Stimulated activated CD4-positive, alpha-beta T cell treated with anti-CD3 and anti-CD28 coated beads, Interleukin-12 subunit alpha, Interleukin-12 subunit beta, amount 100 ng/mL, for 48 hours (primary cell): ENCODE results near the gene SNRPA.
"Not testable (repeated sequence)": the region's sequence is repeated elsewhere in the genome, so short reads cannot be mapped to it uniquely, and the experiment has no call there.

Experiments
- DNase-seq, 3 donors: peaks; one replicate each; pipeline ENCODE4 v3.0.0-alpha.2; 2020; ENCODE audit warnings: low read depth in 2 of 3, low spot score in 1 of 3

The SNRPA gene

DNA sequence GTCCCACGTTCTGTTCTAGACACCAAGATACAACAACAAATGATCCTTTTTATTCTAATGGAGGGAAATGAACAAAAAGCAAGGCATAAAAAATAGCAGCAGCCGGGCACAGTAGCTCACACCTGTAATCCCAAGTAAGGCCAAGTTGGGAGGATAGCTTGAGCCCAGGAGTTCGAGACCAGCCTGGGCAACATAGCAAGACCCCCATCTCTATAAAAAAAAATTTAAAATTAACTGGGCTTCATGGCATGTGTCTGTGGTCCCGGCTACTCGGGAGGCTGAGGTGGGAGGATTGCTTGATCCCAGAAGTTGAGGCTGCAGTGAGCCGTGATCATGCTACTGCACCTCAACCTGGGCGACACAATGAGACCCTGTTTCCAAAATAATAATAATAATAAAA, 25.4 kb downstream of the SNRPA start:
- no peak for DNase-seq

DNA sequence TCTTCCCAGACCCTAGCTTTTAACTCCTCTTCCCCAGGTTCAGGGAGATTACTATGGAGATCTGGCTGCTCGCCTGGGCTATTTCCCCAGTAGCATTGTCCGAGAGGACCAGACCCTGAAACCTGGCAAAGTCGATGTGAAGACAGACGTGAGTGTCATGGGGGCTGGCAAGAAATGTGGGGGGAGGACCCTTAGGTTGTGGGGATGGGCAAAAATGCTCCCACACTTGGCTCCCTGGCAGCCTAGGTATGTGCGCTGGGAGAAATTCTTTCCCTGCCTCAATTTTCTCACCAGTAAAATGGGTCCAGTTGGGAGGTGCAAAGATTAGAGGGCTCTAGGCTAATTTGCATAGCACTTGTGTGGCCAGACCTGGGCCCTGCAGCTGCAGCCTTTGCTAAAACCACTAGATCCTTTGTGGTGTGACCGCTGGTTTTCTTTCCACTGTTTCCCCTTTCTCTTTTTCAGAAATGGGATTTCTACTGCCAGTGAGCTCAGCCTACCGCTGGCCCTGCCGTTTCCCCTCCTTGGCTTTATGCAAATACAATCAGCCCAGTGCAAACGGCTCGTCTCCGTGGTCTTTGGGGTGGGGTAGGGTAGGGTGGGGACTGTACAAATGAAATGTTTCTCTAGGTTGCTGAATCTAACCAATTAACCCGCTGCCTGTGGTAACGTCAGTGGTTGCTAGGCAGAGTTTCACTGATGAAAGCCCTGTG, 26.1 kb downstream of the SNRPA start:
- peak; percentile 79 to 92 (median 89) for DNase-seq

DNA sequence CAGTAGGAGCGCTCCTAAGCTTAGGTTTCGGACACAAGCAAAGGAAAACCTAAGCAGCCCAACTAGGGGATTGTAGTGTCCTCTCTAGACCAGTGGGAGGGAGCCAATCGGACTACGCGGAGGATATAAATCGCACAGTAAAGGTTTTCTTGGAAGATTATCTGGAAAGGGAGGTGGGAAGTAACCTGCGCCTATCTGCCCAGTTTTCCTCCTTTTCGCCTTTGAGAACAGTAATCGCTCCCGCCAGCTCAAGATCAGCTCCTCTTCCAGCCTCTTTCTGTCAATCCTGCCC, 26.6 kb downstream of the SNRPA start:
- DNase-seq, result no peak

DNA sequence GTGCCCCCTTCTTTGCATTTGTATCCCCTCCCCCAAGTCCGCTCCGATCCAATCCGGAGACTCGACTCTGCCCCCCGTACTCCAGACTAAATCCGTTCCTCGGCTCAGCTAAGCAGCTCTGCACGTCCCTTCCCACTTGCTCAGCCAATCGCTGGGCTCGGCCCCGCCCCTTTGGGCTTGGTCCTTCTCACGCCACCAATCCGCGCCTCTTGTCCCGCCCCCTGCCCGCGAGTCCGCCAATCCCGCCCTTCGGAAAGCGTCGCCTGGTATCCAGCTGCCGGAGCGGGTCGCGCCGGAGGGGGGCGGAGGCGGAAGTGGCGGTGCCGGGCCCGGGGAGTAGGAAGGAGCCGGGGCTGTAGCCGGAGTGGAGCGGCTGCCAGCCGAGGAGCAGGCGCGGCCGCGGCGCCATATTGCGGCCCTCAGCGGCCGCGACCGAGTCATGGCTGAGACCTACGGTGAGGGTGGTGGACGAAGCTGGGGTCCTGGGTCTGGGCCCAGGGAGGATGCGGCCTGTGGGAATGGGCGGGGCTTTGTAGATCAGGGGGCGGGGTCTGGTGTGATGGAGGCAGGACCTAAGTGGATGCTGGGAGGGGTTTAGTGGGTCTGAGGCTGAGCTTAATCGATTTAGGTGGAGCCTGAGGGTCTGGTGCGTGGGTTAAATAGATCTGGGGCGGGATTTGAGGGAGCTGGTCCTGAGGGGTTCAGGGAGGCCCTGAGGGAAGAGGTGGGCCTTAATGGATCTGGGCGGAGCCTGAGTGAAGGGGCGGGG, 27.1 kb downstream of the SNRPA start, which contains the start of gene RAB4B:
Gene RAB4B (plus strand): TSS at position 311 of the 769 bp plus-strand sequence. CDS start 129 bp downstream, at position 440.
- DNase-seq, result peak; percentile 99 to 100 (median 100)

DNA sequence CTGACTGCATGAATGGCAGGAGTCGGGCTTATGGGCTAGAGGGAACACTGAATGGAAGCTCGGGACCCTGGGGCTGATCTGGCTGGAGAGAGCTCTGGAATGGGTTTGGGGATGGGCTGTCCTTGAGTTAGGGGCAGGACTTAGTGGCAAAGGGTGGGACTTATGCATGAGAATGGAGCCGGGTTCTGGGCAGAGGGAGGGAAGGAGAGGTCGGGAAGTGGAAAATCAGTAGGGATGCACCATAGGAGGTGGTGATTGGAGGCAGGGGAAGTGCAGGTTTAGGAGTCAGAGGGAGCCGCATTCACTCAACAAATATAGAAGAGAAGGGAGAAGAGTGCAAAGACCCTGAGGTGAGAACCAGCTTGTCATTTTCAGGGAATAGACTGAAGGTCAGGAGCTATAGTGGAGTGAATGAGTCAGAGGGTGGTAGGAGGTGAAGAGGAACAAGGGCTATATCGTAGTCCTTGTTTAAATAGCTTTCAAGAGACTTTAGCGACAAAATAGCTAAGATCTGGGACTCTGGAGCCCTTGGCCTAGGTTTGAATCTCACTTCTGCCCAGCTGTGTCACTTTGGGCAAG, 27.8 kb downstream of the SNRPA start:
- DNase-seq, result no peak

DNA sequence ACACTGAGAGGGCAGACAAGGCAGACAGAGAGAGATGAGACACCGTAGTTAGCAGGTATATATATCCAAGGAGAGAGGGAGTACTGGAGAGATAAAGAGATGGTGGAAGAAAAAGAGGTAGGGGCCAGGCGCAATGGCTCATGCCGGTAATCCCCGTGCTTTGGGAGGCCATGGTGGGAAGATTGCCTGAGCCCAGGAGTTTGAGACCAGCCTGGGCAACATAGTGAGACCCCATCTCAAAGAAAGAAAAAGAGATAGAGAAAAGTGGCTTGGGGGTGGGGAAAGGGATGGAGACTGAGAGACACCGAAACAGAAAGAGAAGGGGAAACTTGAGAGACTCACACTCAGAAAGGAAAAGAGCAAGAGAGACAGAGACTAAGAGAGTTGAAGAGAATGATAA, 29.6 kb downstream of the SNRPA start:
- DNase-seq, result no peak

DNA sequence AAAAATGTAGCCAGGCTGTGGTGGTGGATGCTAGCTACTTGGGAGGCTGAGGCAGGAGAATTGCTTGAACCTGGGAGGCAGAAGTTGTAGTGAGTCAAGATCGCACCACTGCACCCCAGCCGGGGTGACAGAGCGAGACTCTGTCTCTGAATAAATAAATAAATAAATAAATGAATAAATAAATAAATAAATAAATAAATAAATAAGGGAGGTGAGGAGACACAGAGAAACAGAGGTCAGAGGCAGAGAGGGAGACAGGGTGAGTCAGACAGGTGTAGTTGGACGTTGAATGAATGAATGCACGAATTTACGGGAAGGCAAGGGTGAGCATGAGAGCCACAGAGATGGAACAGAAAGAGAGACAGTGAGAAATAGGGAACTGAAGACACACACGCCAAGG, 30.1 kb downstream of the SNRPA start:
- DNase-seq, result no peak

GRCh38 chr19:40783711-40784110, 32.7 kb downstream of the SNRPA start:
- DNase-seq, result no peak

GRCh38 chr19:40784146-40784545, 33.1 kb downstream of the SNRPA start:
- not testable (repeated sequence) for DNase-seq

GRCh38 chr19:40785526-40785925, 34.5 kb downstream of the SNRPA start:
- DNase-seq, result no peak

GRCh38 chr19:40786060-40787037, 35.3 kb downstream of the SNRPA start:
- no peak for DNase-seq

- DNase-seq, result no peak
These were observed 40.3 kb downstream of the SNRPA start for GRCh38 chr19:40791349-40791748.

- no peak for DNase-seq
These were observed 41.0 kb downstream of the SNRPA start for GRCh38 chr19:40791996-40792395.

- no peak for DNase-seq
These were observed 46.4 kb downstream of the SNRPA start for GRCh38 chr19:40797166-40797962.

- peak; percentile 35 to 58 (median 51) for DNase-seq
These were observed 47.1 kb downstream of the SNRPA start for GRCh38 chr19:40797963-40798682.

DNA sequence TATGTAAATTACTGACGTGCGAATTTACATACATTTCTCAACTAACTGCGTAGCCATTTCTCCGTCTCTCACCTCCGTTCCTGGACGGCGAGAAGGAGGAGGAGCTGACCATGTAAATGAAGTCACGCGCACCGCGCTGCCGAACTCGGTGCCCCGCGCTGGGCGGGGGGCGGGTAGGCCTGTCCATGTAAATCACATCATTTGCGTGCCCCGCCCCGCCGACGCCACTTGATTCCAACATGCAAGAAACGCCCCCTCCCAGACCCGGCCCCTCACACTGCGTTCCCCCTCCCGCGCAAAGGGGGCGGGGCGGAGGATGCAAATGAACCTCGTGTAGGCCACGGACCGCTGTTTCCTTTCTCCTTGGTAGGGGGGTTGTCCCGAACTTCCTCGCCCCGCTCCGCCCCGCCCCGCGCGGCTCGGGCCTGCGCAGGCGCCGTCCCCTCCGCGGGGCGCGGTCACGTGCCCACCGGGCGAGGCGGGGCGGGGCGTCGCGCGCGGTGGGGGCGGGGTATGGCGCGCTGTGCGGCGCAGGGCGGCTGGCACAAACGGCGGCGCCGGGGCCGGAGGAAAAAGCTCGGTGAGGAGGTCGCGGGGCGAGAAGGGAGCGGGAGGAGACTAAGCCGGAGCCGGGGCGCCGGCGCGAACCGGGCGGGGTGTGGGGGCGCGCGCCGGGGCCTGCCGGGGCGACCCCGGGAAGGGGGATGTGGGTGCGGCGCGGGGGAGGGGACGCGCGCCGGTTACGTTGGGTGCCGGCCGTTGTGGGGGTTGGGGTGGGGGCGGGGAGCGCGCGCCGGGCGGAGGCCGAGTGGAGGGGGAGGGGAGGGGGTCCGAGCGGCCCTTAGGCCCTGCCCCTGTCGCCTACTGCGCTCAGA, 47.9 kb downstream of the SNRPA start, which contains the start of gene EGLN2:
Gene EGLN2 (plus strand): TSS at position 509 of the 875 bp plus-strand sequence. CDS start 1,382 bp downstream, outside the sequence.
- peak; percentile 100 for DNase-seq

DNA sequence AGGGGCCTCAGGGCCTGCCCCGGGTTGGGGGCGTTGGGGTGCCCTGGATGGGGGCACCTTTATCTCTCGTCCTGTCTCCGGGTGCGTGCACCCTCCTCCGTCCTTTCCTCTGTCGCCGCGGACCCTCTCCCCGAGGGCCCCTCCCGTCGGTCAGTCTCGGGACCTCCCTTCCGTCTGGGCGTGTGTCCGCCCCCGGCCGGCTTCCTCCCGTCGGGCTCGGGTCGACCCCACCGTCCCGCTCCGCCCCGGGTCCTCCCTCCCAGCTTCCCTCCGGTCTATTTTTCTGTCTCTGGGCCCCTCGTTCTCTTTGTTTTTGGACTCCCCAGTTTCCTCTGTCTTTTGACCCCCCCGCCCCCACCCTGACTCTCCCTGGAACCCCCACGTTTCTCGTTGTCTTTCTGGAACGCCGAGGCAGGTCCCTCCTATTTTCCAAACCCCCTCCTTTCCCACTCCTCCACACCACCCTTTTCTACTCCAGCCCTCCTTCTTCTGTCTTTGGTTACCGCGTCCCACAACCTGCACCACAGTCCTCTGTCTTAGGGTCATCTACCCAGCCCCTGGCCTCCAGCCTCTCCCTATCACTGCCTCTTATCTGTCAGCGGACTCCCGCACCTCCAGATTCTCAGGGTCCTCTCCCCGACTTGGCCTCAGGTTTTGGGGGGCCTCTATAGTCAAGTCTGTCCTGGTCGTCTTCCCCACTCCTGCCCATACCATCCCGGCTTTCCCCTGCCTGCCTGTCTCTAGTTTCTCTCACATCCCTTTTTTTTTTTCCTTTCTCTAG, 48.7 kb downstream of the SNRPA start:
- DNase-seq, result no peak
